ENCODE data around the gene WASF3.
"Not testable (repeated sequence)": the region's sequence is repeated elsewhere in the genome, so short reads cannot be mapped to it uniquely, and the experiment has no call there.

WASF3 gene

GRCh38 chr13:26629260-26629825 is 71.9 kb downstream of the WASF3 start:
- no peak for DNase-seq (ENCODE audit: low read depth in 2 of 2)

GRCh38 chr13:26635634-26636033 is 78.2 kb downstream of the WASF3 start:
- not testable (repeated sequence) for DNase-seq (ENCODE audit: low read depth in 2 of 2)

GRCh38 chr13:26636073-26636472 is 78.6 kb downstream of the WASF3 start:
- not testable (repeated sequence) for DNase-seq (ENCODE audit: low read depth in 2 of 2)

GRCh38 chr13:26646603-26647002 is 89.1 kb downstream of the WASF3 start:
- no peak for DNase-seq (ENCODE audit: low read depth in 2 of 2)

GRCh38 chr13:26651234-26651633 is 93.8 kb downstream of the WASF3 start:
- no peak for DNase-seq (ENCODE audit: low read depth in 2 of 2)

GRCh38 chr13:26653310-26653709 is 95.8 kb downstream of the WASF3 start:
- DNase-seq (ENCODE audit: low read depth in 2 of 2): no peak

- no peak for DNase-seq (ENCODE audit: low read depth in 2 of 2)
These were observed 96.4 kb downstream of the WASF3 start for GRCh38 chr13:26653842-26654241.

- no peak for DNase-seq (ENCODE audit: low read depth in 2 of 2)
These were observed 99.4 kb downstream of the WASF3 start for GRCh38 chr13:26656919-26657318.

- no peak for DNase-seq (ENCODE audit: low read depth in 2 of 2)
These were observed 101.2 kb downstream of the WASF3 start for GRCh38 chr13:26658448-26659385.

- DNase-seq (ENCODE audit: low read depth in 2 of 2): no peak
These were observed 102.7 kb downstream of the WASF3 start for GRCh38 chr13:26660185-26660584.

GRCh38 chr13:26660766-26661165 is 103.3 kb downstream of the WASF3 start:
- no peak for DNase-seq (ENCODE audit: low read depth in 2 of 2)

- DNase-seq (ENCODE audit: low read depth in 2 of 2): no peak
These were observed 106.3 kb downstream of the WASF3 start for GRCh38 chr13:26663791-26664190.

GRCh38 chr13:26664286-26664685 is 106.8 kb downstream of the WASF3 start:
- DNase-seq (ENCODE audit: low read depth in 2 of 2): no peak

GRCh38 chr13:26664876-26665275 is 107.4 kb downstream of the WASF3 start:
- DNase-seq (ENCODE audit: low read depth in 2 of 2): no peak

- no peak for DNase-seq (ENCODE audit: low read depth in 2 of 2)
These were observed 111.1 kb downstream of the WASF3 start for GRCh38 chr13:26668357-26669146.

- DNase-seq (ENCODE audit: low read depth in 2 of 2): no peak
These were observed 116.4 kb downstream of the WASF3 start for GRCh38 chr13:26673890-26674289.

- no peak for DNase-seq (ENCODE audit: low read depth in 2 of 2)
These were observed 119.7 kb downstream of the WASF3 start for GRCh38 chr13:26677156-26677555.

- DNase-seq (ENCODE audit: low read depth in 2 of 2): no peak
These were observed 120.8 kb downstream of the WASF3 start for GRCh38 chr13:26678330-26678729.

GRCh38 chr13:26678796-26679195 is 121.3 kb downstream of the WASF3 start:
- DNase-seq (ENCODE audit: low read depth in 2 of 2): no peak

- no peak for DNase-seq (ENCODE audit: low read depth in 2 of 2)
These were observed 122.1 kb downstream of the WASF3 start for GRCh38 chr13:26679411-26680122.

- DNase-seq (ENCODE audit: low read depth in 2 of 2): no peak
These were observed 122.6 kb downstream of the WASF3 start for GRCh38 chr13:26680123-26680450.

GRCh38 chr13:26680572-26680971 is 123.1 kb downstream of the WASF3 start:
- DNase-seq (ENCODE audit: low read depth in 2 of 2): no peak
